Measurements from ENCODE around the gene UFC1.
"Not testable (repeated sequence)": the region's sequence is repeated elsewhere in the genome, so short reads cannot be mapped to it uniquely, and the experiment has no call there.

The UFC1 gene

GRCh38 chr1:161153682-161154337 is at the start of gene UFC1:
UFC1 (plus strand) TSS chr1:161153978; CDS start chr1:161153998, 20 bp downstream.
- peak; percentile 80 to 86 for DNase-seq

DNA sequence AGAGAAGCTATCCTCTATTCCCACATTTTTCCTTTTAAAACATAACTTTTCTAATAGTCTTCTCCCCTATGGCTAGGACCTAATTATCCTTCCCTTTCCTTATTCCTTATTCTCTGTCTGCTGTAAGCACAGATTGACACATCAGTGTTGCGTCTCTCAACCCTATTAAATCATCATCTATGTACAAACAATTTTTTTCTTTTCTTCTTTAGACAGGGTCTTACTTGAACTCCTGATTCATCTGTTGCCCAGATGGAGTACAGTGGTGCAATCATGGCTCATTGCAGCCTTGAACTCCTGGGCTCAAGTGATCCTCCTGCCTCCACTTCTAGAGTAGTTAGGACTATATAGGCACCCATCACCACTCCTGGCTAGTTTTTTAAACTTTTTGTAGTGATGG is 47.3 kb upstream of the UFC1 start:
- no peak for DNase-seq

DNA sequence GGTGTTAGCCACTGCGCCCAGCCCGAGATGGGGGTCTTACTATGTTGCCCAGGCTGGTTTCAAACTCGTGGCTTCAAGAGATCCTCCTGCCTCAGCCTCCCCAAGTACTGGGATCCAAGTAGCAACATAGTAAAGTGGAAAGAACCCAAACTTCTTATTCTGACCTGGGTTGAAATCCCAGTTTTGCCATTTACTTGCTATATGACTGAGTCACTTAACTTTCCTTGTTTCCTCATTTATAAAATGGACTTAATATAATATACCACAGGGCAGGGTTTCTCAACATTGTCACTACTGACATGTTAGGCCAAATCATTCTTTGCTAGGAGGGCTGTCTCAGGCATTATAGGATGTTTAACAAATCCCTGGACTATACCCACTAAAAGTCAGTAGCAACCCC is 42.7 kb upstream of the UFC1 start:
- DNase-seq = no peak

GRCh38 chr1:161111527-161111926 is 42.3 kb upstream of the UFC1 start:
- no peak for DNase-seq

- no peak for DNase-seq
These were observed 39.9 kb upstream of the UFC1 start for GRCh38 chr1:161113915-161114314.

DNA sequence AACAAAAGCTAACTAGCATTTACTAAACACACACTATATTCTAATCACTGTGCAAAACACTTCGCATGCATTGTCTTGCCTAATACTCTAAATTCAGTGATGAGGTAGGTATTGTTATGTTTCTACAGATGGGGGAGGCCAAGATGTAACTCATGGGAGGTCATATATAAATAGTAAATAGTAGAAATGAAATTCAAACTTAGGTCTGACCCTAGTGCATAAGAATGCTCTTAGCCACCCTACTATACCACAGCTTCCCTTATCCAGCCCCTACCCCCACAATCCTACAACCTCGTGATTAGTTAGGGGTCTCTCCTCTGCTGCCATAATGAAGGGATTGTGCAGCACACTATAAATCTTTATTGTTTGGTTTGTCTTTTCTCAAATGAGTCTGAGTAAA is 39.2 kb upstream of the UFC1 start:
- DNase-seq = no peak

DNA sequence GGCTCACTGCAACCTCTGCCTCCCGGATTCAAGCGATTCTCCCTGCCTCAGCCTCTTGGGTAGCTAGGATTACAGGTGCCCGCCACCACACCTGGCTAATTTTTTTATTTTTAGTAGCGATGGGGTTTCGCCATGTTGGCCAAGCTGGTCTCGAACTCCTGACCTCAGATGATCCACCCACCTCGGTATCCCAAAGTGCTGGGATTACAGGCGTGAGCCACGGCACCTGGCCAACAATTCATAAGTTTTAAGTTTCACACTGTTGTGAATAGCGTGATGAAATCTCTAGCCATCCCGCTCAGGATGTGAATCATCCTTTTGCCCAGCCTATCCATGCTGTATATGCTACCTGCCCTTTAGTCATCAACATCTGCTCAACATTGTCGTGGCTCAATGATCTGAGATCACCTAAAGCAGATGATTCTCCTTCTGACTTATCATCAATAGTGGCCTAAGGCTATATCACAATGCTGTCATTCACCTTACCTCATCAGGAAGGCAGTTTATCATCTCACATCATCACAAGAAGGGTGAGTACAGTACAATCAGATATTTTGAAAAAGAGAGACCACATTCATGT is 38.6 kb upstream of the UFC1 start:
- no peak for DNase-seq

DNA sequence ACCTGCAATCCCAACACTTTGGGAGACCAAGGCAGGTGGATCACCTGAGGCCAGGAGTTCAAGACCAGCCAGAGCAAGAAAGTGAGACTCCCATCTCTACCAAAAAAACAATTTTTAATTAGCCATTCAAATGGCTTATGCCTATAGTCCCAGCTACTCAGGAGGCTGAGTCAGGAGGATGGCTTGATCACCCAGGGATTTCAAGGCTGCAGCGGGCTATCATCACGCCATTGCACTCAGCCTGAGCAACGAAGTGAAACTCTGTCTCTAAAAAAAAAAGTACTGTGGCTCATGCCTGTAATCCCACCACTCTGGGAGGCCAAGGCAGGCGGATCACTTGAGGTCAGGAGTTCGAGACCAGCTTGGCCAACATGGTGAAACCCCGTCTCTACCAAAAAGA is 37.8 kb upstream of the UFC1 start:
- DNase-seq = not testable (repeated sequence)

GRCh38 chr1:161117759-161118581 is 35.8 kb upstream of the UFC1 start, which contains the start of the genes NIT1 and PFDN2:
NIT1 (plus strand) TSS chr1:161118105; CDS start chr1:161118177, 72 bp downstream.
PFDN2 (minus strand) TSS chr1:161118037; CDS start chr1:161118026, 11 bp downstream.
- peak; percentile 61 to 73 for DNase-seq

- no peak for DNase-seq
These were observed 34.5 kb upstream of the UFC1 start for GRCh38 chr1:161119092-161119903.

DNA sequence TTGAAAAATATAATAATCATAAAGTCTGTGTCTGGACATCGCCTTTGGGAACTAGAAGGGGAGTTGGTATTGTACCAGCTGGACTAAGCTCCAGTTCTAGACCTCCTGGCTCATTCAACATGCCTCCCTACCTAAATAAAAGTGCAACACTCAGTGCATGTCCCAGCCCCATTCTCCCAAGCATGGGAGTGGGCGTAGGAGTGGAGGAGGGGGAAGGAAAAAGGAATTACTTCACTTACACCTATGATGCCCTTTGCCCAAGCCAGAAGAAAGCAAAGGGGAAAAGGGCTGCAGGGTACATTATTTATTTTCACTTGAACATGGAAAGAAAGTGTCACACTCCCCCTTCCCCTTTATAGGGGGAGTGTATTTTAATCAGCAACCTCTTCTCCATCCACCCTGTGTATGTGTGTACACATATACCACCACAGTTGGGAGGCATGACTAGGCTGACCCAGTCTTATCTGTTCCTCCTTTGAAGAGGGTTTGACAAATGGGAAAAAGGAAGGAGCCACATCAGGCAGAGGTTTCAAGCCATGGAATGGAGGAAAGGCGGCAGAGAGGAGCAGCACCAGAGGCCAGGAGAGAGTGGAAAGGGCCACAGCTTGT is 32.6 kb upstream of the UFC1 start:
- no peak for DNase-seq

DNA sequence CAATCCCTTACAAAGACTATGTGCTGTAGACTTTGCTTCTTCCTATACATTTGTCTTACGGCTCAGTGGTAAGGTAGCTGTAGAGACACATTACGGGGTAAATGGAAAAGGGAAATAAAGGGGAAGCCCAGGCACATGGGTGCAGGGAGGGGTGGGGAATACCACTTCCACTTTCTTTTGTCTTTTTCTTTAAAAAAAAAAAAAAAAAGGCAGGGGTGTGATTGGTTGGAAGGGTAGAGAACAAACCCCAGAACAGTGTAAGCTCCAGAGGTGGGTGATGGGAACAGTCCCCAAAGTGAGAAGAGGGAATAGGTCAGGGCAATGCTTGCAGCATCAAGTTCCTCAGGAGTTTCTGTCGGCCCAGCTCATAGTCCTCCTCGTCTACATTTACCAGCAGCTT is 31.9 kb upstream of the UFC1 start:
- no peak for DNase-seq

GRCh38 chr1:161122967-161123366 is 30.8 kb upstream of the UFC1 start:
- no peak for DNase-seq

DNA sequence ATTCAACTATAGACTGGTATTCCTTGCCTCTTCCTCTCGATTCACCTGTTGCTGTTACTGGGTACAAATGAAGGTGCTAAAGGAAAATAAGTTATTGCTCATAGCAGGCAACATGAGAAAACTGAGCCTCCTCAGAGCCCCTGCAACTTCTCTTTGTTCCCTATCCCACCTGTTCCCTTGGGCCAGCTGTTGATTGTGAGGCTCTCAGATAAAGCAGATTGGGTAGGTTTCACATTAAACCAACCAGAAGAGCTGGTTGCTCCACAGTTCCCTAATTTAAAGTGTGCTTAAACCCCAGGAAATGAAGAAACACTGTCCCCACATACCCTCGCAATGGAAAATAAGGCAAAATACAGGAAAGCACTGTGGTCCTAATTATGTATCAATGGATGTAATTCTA is 26.1 kb upstream of the UFC1 start:
- no peak for DNase-seq

DNA sequence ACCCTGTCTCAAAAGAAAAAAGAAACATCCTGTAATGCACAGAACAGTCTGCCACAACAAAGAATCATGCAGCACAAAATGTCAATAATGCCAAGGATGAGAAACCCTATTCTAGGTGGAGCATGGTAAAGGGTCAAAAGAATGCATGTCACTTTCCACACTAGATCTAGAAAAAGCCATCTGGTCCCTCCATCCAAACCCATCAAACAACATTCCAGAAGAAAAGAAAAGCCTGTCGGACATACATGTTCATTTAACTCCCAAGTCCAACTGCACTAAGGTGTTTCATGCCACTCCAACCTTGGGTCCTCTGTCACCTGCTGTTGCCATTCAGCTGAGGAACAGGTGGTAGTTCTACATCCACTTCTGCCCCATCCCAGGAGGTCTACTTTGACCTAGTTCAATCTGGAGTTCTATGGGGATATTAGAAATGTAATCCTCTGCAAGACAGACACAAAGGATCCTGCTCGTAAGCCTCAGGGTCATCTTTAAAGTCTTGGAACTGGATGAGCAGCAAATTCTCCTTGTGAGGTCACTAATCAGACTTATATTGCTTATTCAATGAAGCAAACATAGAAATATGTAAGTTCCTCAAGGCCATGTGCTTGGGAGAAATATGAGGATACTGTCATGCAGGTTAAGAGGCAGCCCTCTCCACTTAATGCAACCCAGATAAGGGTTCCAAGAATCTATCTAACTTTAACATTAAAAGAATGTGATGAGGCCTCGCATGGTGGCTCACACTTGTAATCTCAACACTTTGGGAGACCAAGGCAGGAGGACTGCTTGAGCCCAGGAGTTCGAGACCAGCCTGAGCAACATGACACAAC is 25.0 kb upstream of the UFC1 start:
- DNase-seq = no peak

DNA sequence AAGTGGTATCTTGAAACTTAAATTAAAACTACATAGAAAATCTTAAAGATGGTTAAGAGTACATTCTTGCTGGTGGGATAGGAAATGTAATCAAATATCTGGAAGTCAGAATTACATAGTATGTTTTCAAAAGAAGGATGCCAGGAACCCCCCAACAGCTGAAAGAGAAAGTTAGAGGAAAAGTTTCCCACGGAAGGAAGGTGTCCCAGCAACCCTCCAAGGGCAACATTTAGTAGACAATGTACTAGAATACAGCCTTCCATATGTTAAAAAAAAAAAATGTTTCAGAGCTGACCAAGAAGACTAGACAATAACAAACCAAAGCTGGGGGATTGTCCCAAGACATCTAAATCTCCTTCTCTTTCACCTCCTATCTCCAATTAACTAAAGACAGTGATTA is 23.5 kb upstream of the UFC1 start:
- no peak for DNase-seq

DNA sequence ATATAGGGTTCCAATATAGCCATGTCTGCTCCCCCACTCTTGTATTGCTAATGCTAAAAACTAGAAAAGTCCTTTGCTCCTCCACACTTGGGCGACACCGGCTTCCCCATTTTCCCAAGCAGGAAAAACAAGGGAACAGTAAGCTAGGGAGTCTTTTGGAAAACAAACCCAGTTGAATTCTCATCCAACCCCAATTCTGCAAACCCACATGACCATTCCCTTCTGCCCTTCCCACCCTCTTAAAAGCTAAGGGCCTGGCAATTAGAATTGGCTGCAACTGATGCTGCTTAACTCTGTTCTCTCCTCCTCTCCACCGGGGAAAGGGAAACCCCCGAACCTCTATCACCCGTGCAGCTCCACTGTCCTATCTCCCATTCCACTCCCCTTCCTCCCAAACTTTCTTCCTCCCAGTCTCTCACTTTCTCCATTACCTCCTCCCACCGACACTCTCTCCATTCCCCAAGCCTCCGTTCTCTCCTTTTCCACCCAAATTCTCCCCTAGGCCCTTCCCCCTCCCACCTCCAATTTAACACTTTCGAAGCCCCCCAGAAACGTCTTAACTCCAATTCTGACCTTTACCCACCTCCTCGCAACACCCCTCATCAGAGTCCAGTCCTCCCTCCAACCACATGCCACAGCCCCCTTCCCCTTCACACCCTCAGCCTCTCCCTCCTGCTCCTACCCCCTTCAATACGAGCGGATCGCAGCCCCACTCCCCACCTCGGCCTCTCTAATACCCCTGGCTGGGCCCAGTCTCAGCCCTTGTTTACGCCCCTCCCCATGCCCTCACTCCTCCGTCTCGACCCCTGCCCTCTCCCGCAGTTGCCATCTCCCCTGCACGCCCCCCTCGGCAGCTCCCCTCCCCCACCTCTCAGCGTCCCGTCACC is 22.0 kb upstream of the UFC1 start:
- no peak for DNase-seq

- DNase-seq = peak; percentile 94 to 95
These were observed 21.2 kb upstream of the UFC1 start, which contains the start of gene DEDD for GRCh38 chr1:161132410-161133219. DEDD (minus strand) TSS chr1:161132667; CDS start chr1:161124462, 8,205 bp downstream.

DNA sequence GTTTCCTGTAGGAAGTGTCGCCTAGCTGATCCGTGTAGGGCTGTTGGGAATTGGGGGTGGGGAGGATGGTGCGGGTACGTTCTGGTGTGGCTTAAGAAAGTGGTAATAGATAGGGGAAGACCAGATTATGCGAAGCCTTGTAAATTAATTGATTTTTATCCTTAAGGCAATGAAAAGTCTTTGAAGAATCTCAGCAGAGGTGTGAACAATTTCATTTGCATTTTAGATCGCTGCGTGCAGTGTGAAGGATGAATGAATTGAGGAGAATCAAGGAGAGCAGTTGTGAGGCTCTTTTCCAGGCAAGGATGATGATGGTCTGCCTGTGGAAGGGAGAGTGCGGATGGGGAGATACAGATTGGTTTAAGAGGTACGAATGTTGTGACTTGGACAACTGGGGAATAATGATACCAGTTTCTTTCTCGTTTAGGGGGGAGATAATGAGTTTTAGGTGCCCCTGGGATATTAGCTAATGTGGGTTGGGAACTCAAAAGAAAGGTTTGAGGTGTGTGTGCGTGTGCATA is 20.5 kb upstream of the UFC1 start:
- DNase-seq = no peak
